Measurements from ENCODE around the gene CARD19.

DNA sequence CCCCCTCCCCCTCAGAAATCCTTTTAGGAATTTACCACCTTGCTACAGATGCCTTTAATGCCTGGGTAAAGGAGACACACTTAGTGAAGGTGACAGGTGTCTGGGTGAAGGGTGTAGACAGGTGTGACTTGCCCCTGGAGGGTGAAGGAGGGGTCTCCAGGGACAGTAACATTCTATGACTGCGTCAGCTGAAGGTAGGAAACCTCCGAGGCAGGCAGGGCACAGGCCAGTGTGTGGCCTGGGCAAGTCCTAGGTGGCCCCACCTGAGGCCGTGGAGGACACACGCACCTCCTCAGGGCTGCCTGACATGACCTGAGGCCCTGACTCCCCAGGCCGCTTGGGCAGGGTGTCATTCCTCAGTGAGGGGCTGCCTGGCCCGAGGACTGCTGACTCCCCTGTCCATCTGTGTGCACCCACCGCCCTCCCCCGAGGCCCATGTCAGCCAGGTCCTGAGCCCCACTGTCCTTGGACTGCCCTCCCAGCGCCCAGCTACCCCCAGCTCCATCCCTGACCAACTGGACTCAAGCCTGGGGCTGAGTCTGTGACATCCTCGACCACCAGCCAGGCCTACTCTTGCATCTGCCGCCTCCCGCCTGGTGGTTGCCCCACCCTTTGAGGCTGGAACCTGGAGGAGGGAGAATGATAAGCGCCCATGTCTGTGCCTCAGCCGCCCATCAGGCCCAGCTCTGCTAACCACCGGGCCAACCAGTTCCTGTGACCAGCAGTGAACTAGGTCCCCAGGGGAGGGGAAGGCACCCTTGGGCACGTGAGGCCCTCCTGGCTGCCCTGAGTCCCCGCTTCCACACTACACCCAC lies 18.4 kb downstream of the CARD19 start:
- TF ChIP-seq EZH2 (IDR thresholded peaks at IDR 0.05; ENCODE audit: low read length) (no peak), CTCF (optimal IDR thresholded peaks at IDR 0.05 in 1 of 3, IDR thresholded peaks at IDR 0.05 in 1 of 3, conservative IDR thresholded peaks at IDR 0.05 in 1 of 3; ENCODE audit: extremely low read depth in 1 of 3, insufficient read depth in 2 of 3, low read length in 3 of 3) (no peak)
